ENCODE measurements around the gene TTC28. TPM values are rescaled to one million over a fixed set of nuclear protein-coding genes. Genes with fewer than 3 reads are reported as not detected.

TTC28 gene
- total and polyA plus RNA-seq, 10 of the 15 experiments (the other 5 are each of a cell fraction or from before 2014, with no cell fraction given): 0.15 to 8.4 (median 1.4) TPM

DNA sequence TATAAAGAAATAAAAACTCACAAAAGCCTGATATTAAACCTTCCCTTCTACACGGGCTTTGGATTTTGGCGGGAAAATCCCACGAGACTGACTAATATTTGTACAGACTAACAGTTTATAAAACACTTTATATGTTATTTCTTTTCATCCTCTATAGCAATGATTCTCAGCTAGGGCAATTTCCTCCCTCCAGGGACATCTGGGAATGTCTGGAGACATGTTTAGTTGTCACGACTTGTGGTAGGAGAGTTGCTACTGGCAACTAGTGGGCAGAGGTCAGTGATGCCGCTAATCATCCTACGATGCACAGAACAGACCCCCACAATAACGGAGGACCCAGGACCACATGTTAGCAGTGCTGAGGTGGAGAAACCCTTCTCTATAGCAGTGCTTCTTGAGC, 455.8 kb downstream of the TTC28 start:
- Histone ChIP-seq H3K4me2 (ENCODE audit: control insufficient read depth, insufficient read depth) (no peak overlapping the region), H3K27me3 (replicated peaks in 1 of 2; ENCODE audit: control insufficient read depth in 2 of 2, insufficient read depth in 2 of 2, low read length in 1 of 2) (no peaks in the 10 kb centered on the region), H3K9me3 (replicated peaks; ENCODE audit: control insufficient read depth, insufficient read depth, low read length) (no peaks in the 10 kb centered on the region), H4K20me1 (ENCODE audit: control insufficient read depth, insufficient read depth) (no peaks in the 10 kb centered on the region), H3K4me1 (ENCODE audit: control insufficient read depth, insufficient read depth, low read length) (no peaks in the 10 kb centered on the region; the same call in 1 of the 2 replicates), H3K9ac (ENCODE audit: control insufficient read depth, insufficient read depth, low read length) (no peak overlapping the region), H3K36me3 (ENCODE audit: control insufficient read depth in 2 of 2, insufficient read depth in 2 of 2, low read length in 1 of 2) (no peaks in the 10 kb centered on the region), H3K27ac (ENCODE audit: control insufficient read depth, insufficient read depth) (no peak overlapping the region), H2AFZ (ENCODE audit: control insufficient read depth, low read depth, low read length) (no peak overlapping the region), H3K79me2 (ENCODE audit: control insufficient read depth, insufficient read depth, low read length) (no peaks in the 10 kb centered on the region), H3K4me3 (no peak overlapping the region)
- BruUV-seq (replicated peaks): no TSS peak
- RAD21 ChIA-PET (ENCODE audit: unreplicated experiment): no interaction called here
- POLR2A ChIA-PET: no interaction called here
- DNase-seq (ENCODE audit: low read depth, low spot score) (no peak), FAIRE-seq (no peak), ATAC-seq (no peak)
- intact Hi-C loops (cut with micrococcal nuclease; ENCODE audit: unreplicated experiment) (no loop called here), in situ Hi-C loops (cut with MboI) (no loop called here)
- TF ChIP-seq ZNF207 (IDR thresholded peaks at IDR 0.05; ENCODE audit: borderline replicate concordance) (no peak), TCF12 (IDR thresholded peaks at IDR 0.05; ENCODE audit: low read depth, low read length) (no peak), CREM (IDR thresholded peaks at IDR 0.05; ENCODE audit: low read depth) (no peak), HCFC1 (IDR thresholded peaks at IDR 0.05; ENCODE audit: low read length) (no peak), EP300 (IDR thresholded peaks at IDR 0.05; ENCODE audit: borderline replicate concordance in 1 of 2, control insufficient read depth in 1 of 2, low read depth in 2 of 2, low read length in 2 of 2) (no peak), GATAD2B (conservative IDR thresholded peaks at IDR 0.05; ENCODE audit: low read depth) (no peak), MXI1 (IDR thresholded peaks at IDR 0.05; ENCODE audit: low read depth, low read length) (no peak), DPF2 (IDR thresholded peaks at IDR 0.05) (no peak), CHD2 (IDR thresholded peaks at IDR 0.05; ENCODE audit: borderline replicate concordance, low read depth, low read length) (no peak)
- TF ChIP-seq, protein P1, sequence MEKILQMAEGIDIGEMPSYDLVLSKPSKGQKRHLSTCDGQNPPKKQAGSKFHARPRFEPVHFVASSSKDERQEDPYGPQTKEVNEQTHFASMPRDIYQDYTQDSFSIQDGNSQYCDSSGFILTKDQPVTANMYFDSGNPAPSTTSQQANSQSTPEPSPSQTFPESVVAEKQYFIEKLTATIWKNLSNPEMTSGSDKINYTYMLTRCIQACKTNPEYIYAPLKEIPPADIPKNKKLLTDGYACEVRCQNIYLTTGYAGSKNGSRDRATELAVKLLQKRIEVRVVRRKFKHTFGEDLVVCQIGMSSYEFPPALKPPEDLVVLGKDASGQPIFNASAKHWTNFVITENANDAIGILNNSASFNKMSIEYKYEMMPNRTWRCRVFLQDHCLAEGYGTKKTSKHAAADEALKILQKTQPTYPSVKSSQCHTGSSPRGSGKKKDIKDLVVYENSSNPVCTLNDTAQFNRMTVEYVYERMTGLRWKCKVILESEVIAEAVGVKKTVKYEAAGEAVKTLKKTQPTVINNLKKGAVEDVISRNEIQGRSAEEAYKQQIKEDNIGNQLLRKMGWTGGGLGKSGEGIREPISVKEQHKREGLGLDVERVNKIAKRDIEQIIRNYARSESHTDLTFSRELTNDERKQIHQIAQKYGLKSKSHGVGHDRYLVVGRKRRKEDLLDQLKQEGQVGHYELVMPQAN (conservative IDR thresholded peaks at IDR 0.05): no peak
- TF ChIP-seq, protein P2, sequence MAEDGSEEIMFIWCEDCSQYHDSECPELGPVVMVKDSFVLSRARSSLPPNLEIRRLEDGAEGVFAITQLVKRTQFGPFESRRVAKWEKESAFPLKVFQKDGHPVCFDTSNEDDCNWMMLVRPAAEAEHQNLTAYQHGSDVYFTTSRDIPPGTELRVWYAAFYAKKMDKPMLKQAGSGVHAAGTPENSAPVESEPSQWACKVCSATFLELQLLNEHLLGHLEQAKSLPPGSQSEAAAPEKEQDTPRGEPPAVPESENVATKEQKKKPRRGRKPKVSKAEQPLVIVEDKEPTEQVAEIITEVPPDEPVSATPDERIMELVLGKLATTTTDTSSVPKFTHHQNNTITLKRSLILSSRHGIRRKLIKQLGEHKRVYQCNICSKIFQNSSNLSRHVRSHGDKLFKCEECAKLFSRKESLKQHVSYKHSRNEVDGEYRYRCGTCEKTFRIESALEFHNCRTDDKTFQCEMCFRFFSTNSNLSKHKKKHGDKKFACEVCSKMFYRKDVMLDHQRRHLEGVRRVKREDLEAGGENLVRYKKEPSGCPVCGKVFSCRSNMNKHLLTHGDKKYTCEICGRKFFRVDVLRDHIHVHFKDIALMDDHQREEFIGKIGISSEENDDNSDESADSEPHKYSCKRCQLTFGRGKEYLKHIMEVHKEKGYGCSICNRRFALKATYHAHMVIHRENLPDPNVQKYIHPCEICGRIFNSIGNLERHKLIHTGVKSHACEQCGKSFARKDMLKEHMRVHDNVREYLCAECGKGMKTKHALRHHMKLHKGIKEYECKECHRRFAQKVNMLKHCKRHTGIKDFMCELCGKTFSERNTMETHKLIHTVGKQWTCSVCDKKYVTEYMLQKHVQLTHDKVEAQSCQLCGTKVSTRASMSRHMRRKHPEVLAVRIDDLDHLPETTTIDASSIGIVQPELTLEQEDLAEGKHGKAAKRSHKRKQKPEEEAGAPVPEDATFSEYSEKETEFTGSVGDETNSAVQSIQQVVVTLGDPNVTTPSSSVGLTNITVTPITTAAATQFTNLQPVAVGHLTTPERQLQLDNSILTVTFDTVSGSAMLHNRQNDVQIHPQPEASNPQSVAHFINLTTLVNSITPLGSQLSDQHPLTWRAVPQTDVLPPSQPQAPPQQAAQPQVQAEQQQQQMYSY (CRISPR knock-in tag; IDR thresholded peaks at IDR 0.05): no peak
- SMC1A ChIA-PET (ENCODE audit: uncharacterized antibody, unreplicated experiment): no interaction called here
- 37% methylated on average over 7 of the region's 7 CpGs for whole genome bisulfite sequencing (ENCODE audit: insufficient coverage, insufficient replicate concordance, low lambda C conversion rate, missing lambda C conversion rate)
- CTCF ChIA-PET: no interaction called here

Data from GM12878 (cell line).